Neutrophil (primary cell): ENCODE data around the gene COL4A3.

Source experiments
- H3K27ac ChIP-seq: fragments of 200-600 bp; sonication (generic); 2 replicates; pipeline ENCODE4 v1.5.1; 2016; ENCODE audit warnings: mild to moderate bottlenecking, moderate library complexity
- H3K27me3 ChIP-seq: fragments of 200-600 bp; sonication (generic); 2 replicates; pipeline ENCODE4 v1.6.0; 2016; ENCODE audit warnings: mild to moderate bottlenecking
- H3K36me3 ChIP-seq: fragments of 200-600 bp; sonication (generic); 2 replicates; pipeline ENCODE4 v1.5.1; 2017
- H3K4me1 ChIP-seq, 2 experiments: fragments of 200-600 bp in 1 of 2; sonication (generic) in 1 of 2; 1 replicate in 1 of 2; 2 replicates in 1 of 2; pipeline versions ENCODE4 v1.5.1 to v1.6.1; 2013 to 2016; ENCODE audit warnings: low read depth in 1 of 2, low read length in 1 of 2, mild to moderate bottlenecking in 1 of 2, moderate library complexity in 1 of 2; ENCODE audit not compliant: control insufficient read depth in 1 of 2, insufficient read depth in 1 of 2
- H3K4me3 ChIP-seq, 2 experiments: fragments of 200-600 bp in 1 of 2; sonication (generic) in 1 of 2; 1 replicate in 1 of 2; 2 replicates in 1 of 2; pipeline ENCODE4 v1.5.1; 2013 to 2016; ENCODE audit warnings: low read depth in 1 of 2, low read length in 1 of 2, mild to moderate bottlenecking in 1 of 2, moderate library complexity in 1 of 2
- H3K9me3 ChIP-seq: fragments of 200-600 bp; sonication (generic); 2 replicates; pipeline ENCODE4 v1.5.1; 2016
- TF ChIP-seq, protein P1 (sequence below): fragments of 200-600 bp; sonication (generic); IDR thresholded peaks from 2 replicates; pipeline ENCODE4 v1.5.1; 2016; ENCODE audit warnings: antibody characterized with exemption

COL4A3 gene

GRCh38 chr2:227150222-227150936, 14.0 kb upstream of the COL4A3 start:
- Histone ChIP-seq H3K4me3 (no peak overlapping the region), H3K4me1 (no peaks in the 10 kb centered on the region), H3K27ac (no peak overlapping the region), H3K9me3 (no peaks in the 10 kb centered on the region), H3K27me3 (peaks cover under 1% of the 10 kb centered on the region), H3K36me3 (no peaks in the 10 kb centered on the region)
- TF ChIP-seq, protein P1, sequence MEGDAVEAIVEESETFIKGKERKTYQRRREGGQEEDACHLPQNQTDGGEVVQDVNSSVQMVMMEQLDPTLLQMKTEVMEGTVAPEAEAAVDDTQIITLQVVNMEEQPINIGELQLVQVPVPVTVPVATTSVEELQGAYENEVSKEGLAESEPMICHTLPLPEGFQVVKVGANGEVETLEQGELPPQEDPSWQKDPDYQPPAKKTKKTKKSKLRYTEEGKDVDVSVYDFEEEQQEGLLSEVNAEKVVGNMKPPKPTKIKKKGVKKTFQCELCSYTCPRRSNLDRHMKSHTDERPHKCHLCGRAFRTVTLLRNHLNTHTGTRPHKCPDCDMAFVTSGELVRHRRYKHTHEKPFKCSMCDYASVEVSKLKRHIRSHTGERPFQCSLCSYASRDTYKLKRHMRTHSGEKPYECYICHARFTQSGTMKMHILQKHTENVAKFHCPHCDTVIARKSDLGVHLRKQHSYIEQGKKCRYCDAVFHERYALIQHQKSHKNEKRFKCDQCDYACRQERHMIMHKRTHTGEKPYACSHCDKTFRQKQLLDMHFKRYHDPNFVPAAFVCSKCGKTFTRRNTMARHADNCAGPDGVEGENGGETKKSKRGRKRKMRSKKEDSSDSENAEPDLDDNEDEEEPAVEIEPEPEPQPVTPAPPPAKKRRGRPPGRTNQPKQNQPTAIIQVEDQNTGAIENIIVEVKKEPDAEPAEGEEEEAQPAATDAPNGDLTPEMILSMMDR = no peak

GRCh38 chr2:227152093-227152766, 12.2 kb upstream of the COL4A3 start:
- H3K4me3 ChIP-seq = no peak overlapping the region
- H3K4me1 ChIP-seq = no peaks in the 10 kb centered on the region
- H3K27me3 ChIP-seq = no peaks in the 10 kb centered on the region
- H3K27ac ChIP-seq = no peak overlapping the region
- no peaks in the 10 kb centered on the region for H3K9me3 ChIP-seq
- no peaks in the 10 kb centered on the region for H3K36me3 ChIP-seq
- TF ChIP-seq, protein P1 = no peak

DNA sequence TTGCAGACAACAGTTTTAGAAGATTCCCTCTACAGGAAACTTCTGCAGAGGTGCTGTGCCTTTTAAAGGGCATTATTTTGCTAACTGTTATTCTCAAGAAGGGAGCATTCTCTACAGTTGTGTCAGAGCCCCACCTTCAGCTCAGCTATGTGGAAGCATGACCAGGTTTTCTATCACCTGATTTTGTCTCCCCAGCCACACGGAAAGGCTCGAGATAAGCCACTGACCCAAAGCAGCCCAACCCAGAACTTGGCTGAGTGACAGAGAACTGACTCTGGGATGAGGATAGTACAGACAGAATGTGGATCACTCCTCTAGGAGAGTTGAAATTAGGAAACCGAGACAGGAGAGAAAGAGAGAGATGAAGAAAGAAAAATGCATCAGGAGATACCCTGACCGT, 11.1 kb upstream of the COL4A3 start:
- TF ChIP-seq, protein P1 = no peak

DNA sequence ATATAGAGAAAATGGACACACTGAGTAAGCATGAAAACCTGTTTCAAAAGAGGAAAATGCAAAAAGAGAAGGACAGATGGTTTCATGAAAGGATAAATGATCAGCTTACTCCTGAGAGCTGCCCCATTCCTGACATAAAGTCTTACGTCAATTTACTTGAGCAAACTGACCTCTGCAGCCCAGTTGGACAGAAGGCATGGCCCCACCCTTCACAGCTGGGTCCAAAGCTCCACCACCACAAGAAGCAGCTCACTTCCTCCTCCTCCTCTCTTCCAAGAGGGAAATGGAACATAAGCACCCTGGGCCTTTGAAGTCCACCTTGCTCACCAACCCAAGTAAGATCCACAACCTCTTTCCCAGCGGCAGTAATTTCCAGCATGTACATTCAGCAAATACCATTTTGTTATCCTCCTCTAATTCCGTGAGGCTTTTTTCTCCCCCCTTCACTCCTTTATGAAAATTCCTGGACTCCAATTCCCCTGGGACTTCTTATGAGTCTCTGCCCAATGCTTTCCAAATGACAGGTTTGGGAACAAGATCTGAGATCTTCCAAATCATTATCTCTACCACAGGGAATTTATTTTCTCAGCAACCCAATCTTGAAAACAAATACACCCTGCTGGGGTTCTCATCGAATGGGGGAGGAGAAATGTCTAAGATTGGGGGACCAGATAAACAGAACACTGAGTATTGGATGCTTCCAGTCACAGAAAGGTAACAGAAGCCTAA, 10.5 kb upstream of the COL4A3 start:
- H3K36me3 ChIP-seq = no peaks in the 10 kb centered on the region
- no peaks in the 10 kb centered on the region for H3K4me1 ChIP-seq
- no peaks in the 10 kb centered on the region for H3K27me3 ChIP-seq
- no peaks in the 10 kb centered on the region for H3K9me3 ChIP-seq
- no peak overlapping the region for H3K4me3 ChIP-seq
- TF ChIP-seq, protein P1 = no peak
- H3K27ac ChIP-seq = no peak overlapping the region

More for the DNA sequence above, 11.1 kb upstream of the COL4A3 start:
- Histone ChIP-seq H3K36me3 (no peaks in the 10 kb centered on the region), H3K4me1 (no peaks in the 10 kb centered on the region), H3K4me3 (no peak overlapping the region), H3K9me3 (no peaks in the 10 kb centered on the region), H3K27me3 (no peaks in the 10 kb centered on the region), H3K27ac (no peak overlapping the region)

- no peaks in the 10 kb centered on the region for H3K9me3 ChIP-seq
- TF ChIP-seq, protein P1 = no peak
- H3K36me3 ChIP-seq = no peaks in the 10 kb centered on the region
- H3K4me1 ChIP-seq = no peaks in the 10 kb centered on the region
- no peak overlapping the region for H3K27ac ChIP-seq
- H3K4me3 ChIP-seq = no peak overlapping the region
- no peaks in the 10 kb centered on the region for H3K27me3 ChIP-seq
Observed at GRCh38 chr2:227154986-227155774, 9.2 kb upstream of the COL4A3 start.
